ENCODE measurements around the gene ARSB. TPM values are rescaled to one million over a fixed set of nuclear protein-coding genes. Genes with fewer than 3 reads are reported as not detected.

ARSB gene
- total RNA-seq, 2 experiments from 2014 or later: 9.2 TPM

DNA sequence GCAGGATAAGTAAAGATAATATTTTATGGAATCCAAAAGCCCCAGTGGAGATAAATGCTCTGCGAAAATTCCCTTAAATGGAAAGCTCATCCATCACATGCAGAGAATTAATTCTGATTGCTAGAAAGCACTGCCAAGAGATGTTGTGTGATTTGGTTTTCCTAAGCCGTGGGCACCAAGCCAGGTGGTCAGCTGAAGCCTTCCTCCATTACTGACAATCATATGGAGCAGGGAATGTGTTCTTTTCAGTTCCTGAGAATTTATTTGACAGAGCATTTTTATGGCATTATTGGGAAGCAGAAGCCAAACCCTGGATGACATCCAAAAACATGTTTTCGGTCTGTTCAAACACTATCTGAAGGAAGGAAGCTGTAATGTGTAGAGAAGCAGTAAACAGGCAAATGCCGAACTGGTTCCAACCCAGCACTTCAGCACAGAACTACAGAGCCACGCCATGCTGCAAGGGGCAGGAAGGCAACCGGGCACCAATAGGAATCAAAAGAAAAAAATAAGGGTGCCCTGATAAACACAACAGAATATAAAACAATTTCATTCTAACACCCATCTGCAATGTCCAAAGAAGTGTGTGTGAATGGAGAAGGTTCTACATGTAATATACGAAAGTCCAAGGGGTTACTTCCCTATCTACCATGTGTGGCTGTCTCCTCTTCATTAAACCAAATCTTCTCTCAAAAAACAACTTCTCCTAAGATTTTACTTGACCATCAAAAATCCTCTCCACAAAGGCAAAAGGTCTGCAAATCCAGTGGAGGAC, 12.3 kb downstream of the ARSB start:
- no TSS peak for BruUV-seq (replicated peaks)
- no peaks in the 10 kb centered on the region for H3K36me3 ChIP-seq (ENCODE audit: insufficient read depth, low read length)
- TF ChIP-seq, protein P1, sequence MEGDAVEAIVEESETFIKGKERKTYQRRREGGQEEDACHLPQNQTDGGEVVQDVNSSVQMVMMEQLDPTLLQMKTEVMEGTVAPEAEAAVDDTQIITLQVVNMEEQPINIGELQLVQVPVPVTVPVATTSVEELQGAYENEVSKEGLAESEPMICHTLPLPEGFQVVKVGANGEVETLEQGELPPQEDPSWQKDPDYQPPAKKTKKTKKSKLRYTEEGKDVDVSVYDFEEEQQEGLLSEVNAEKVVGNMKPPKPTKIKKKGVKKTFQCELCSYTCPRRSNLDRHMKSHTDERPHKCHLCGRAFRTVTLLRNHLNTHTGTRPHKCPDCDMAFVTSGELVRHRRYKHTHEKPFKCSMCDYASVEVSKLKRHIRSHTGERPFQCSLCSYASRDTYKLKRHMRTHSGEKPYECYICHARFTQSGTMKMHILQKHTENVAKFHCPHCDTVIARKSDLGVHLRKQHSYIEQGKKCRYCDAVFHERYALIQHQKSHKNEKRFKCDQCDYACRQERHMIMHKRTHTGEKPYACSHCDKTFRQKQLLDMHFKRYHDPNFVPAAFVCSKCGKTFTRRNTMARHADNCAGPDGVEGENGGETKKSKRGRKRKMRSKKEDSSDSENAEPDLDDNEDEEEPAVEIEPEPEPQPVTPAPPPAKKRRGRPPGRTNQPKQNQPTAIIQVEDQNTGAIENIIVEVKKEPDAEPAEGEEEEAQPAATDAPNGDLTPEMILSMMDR (conservative IDR thresholded peaks at IDR 0.05; ENCODE audit: low read length): no peak
- TF ChIP-seq EZH2phosphoT487 (IDR thresholded peaks at IDR 0.05; ENCODE audit: borderline replicate concordance, low read depth, low read length): no peak
- no peak overlapping the region for H2AFZ ChIP-seq (ENCODE audit: low read length)
- ChIA-PET CTCF (ENCODE audit: unreplicated experiment) (no interaction called here), POLR2A (no interaction called here)
- DNase-seq (ENCODE audit: low spot score): no peak
- H3K9me3 ChIP-seq (ENCODE audit: low read length): no peaks in the 10 kb centered on the region
- H3K4me1 ChIP-seq (ENCODE audit: insufficient read depth, low read length, poor library complexity, severe bottlenecking): peaks cover 17% of the 10 kb centered on the region
- no peak overlapping the region for H3K4me3 ChIP-seq (ENCODE audit: low read depth, low read length, poor library complexity, severe bottlenecking)
- H3K4me2 ChIP-seq (ENCODE audit: low read length): no peak overlapping the region
- H4K20me1 ChIP-seq (ENCODE audit: insufficient read depth, low read length): no peaks in the 10 kb centered on the region
- intact Hi-C loops (cut with micrococcal nuclease; ENCODE audit: unreplicated experiment): no loop called here
- H3K9me2 ChIP-seq (ENCODE audit: insufficient read depth, low read length): no peaks in the 10 kb centered on the region
- no peak overlapping the region for H3K27ac ChIP-seq (ENCODE audit: low read depth, low read length, poor library complexity, severe bottlenecking)
- no peaks in the 10 kb centered on the region; the same call in 1 of the 2 replicates for H3K79me2 ChIP-seq (ENCODE audit: insufficient read depth, low read depth, low read length)

DNA sequence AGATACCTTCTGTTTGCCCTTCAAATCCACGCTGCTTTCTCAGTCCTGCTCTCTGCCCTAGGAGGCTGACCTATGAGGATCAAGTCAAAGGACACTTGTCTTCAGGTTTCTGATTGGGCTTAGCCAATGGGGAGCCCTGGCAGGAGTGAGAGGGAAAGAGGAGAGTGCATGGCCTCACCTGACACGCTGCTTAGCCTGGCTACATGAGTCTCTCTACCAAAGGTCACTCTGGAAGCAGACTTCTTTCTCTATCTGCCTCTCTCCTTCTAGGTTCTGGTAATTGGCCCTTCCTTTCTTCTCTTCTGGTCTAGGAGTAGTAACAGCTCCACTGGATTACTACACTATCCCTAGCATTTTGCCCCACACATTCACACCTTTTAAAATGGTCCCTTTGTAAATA, 13.1 kb downstream of the ARSB start:
- peaks cover 9% of the 10 kb centered on the region for H3K4me1 ChIP-seq (ENCODE audit: insufficient read depth, low read length, poor library complexity, severe bottlenecking)
- H3K36me3 ChIP-seq (ENCODE audit: insufficient read depth, low read length): no peaks in the 10 kb centered on the region
- no peaks in the 10 kb centered on the region; the same call in 1 of the 2 replicates for H3K79me2 ChIP-seq (ENCODE audit: insufficient read depth, low read depth, low read length)
- CTCF ChIA-PET (ENCODE audit: unreplicated experiment): no interaction called here
- BruUV-seq (replicated peaks): no TSS peak
- no peaks in the 10 kb centered on the region for H3K9me2 ChIP-seq (ENCODE audit: insufficient read depth, low read length)
- TF ChIP-seq EZH2phosphoT487 (IDR thresholded peaks at IDR 0.05; ENCODE audit: borderline replicate concordance, low read depth, low read length): no peak
- TF ChIP-seq, protein P1 (conservative IDR thresholded peaks at IDR 0.05; ENCODE audit: low read length): no peak
- DNase-seq (ENCODE audit: low spot score): no peak
- POLR2A ChIA-PET: no interaction called here
- intact Hi-C loops (cut with micrococcal nuclease; ENCODE audit: unreplicated experiment): no loop called here
- no peak overlapping the region for H3K27ac ChIP-seq (ENCODE audit: low read depth, low read length, poor library complexity, severe bottlenecking)
- H3K9me3 ChIP-seq (ENCODE audit: low read length): no peaks in the 10 kb centered on the region
- no peaks in the 10 kb centered on the region for H4K20me1 ChIP-seq (ENCODE audit: insufficient read depth, low read length)
- H3K4me3 ChIP-seq (ENCODE audit: low read depth, low read length, poor library complexity, severe bottlenecking): no peak overlapping the region
- no peak overlapping the region for H2AFZ ChIP-seq (ENCODE audit: low read length)
- no peak overlapping the region for H3K4me2 ChIP-seq (ENCODE audit: low read length)

DNA sequence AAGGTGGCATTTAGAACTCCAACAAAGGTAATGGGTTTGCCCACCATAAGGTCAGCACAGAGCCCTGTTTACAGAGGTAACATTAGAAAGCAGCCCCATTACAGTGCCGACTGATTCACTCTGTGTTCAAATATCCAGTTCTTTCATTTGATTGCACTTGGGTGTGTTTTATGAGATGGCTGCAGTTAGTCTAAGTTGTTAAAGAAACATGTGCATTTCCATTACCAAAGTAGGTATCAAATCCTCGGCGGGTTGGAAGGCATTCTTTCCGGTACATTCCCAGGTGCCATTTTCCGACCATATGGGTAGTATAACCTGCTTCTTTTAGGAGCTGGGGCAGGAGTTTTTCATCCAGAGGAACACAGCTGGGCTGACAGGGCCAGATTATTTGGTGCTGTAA, 16.3 kb downstream of the ARSB start:
- BruUV-seq (replicated peaks): no TSS peak
- no peak for DNase-seq (ENCODE audit: low spot score)
- CTCF ChIA-PET (ENCODE audit: unreplicated experiment): no interaction called here
- Histone ChIP-seq H3K4me1 (ENCODE audit: insufficient read depth, low read length, poor library complexity, severe bottlenecking) (no peaks in the 10 kb centered on the region), H3K4me2 (ENCODE audit: low read length) (no peak overlapping the region), H4K20me1 (ENCODE audit: insufficient read depth, low read length) (no peaks in the 10 kb centered on the region), H3K4me3 (ENCODE audit: low read depth, low read length, poor library complexity, severe bottlenecking) (no peak overlapping the region), H3K9me3 (ENCODE audit: low read length) (no peaks in the 10 kb centered on the region), H3K36me3 (ENCODE audit: insufficient read depth, low read length) (peaks cover 7% of the 10 kb centered on the region; the same call in 1 of the 2 replicates), H3K79me2 (ENCODE audit: insufficient read depth, low read depth, low read length) (no peaks in the 10 kb centered on the region), H3K27ac (ENCODE audit: low read depth, low read length, poor library complexity, severe bottlenecking) (no peak overlapping the region), H2AFZ (ENCODE audit: low read length) (no peak overlapping the region), H3K9me2 (ENCODE audit: insufficient read depth, low read length) (no peaks in the 10 kb centered on the region)
- POLR2A ChIA-PET: no interaction called here
- intact Hi-C loops (cut with micrococcal nuclease; ENCODE audit: unreplicated experiment): loop anchor here (5.0 kb wide), 2 partner anchors 81 to 501 kb away; no protein-coding TSS in a partner anchor
- TF ChIP-seq EZH2phosphoT487 (IDR thresholded peaks at IDR 0.05; ENCODE audit: borderline replicate concordance, low read depth, low read length): no peak
- TF ChIP-seq, protein P1 (conservative IDR thresholded peaks at IDR 0.05; ENCODE audit: low read length): no peak

All from OCI-LY7 (cell line).